GOT3 (cell line): ENCODE data around the gene IFNA4.
"Not testable (repeated sequence)": the region's sequence is repeated elsewhere in the genome, so short reads cannot be mapped to it uniquely, and the experiment has no call there.

ENCODE experiments used
- DNase-seq: peaks from one replicate; lab custom pipeline; 2025; ENCODE audit warnings: mixed read lengths; lab: John Stamatoyannopoulos, UW

Gene IFNA4

GRCh38 chr9:21187487-21187886 lies at the start of gene IFNA4:
Gene IFNA4 (minus strand): TSS chr9:21187587. CDS start chr9:21187531, 56 bp downstream.
- DNase-seq: not testable (repeated sequence)

- DNase-seq: not testable (repeated sequence)
These were observed 49.0 kb upstream of the IFNA4 start for GRCh38 chr9:21236360-21236714.

- not testable (repeated sequence) for DNase-seq
These were observed 48.3 kb upstream of the IFNA4 start for GRCh38 chr9:21235468-21236359.

GRCh38 chr9:21234153-21234687 lies 46.8 kb upstream of the IFNA4 start:
- no peak for DNase-seq

- DNase-seq: no peak
These were observed 45.9 kb upstream of the IFNA4 start for GRCh38 chr9:21233258-21233657.

GRCh38 chr9:21228122-21228521 lies 40.7 kb upstream of the IFNA4 start, which contains the start of gene IFNA17:
Gene IFNA17 (minus strand): TSS chr9:21228222. CDS start chr9:21228173, 49 bp downstream.
- no peak for DNase-seq

- not testable (repeated sequence) for DNase-seq
These were observed 29.8 kb upstream of the IFNA4 start, which contains the start of gene IFNA16 for GRCh38 chr9:21217211-21217610. Gene IFNA16 (minus strand): TSS chr9:21217311. CDS start chr9:21217305, 6 bp downstream.

GRCh38 chr9:21213411-21214326 lies 26.3 kb upstream of the IFNA4 start:
- not testable (repeated sequence) for DNase-seq

- DNase-seq: not testable (repeated sequence)
These were observed 24.8 kb upstream of the IFNA4 start for GRCh38 chr9:21212160-21212559.

GRCh38 chr9:21210782-21211181 lies 23.4 kb upstream of the IFNA4 start:
- not testable (repeated sequence) for DNase-seq

- DNase-seq: no peak
These were observed 22.9 kb upstream of the IFNA4 start for GRCh38 chr9:21210311-21210710.

- DNase-seq: not testable (repeated sequence)
These were observed 19.7 kb upstream of the IFNA4 start, which contains the start of gene IFNA10 for GRCh38 chr9:21207043-21207442. Gene IFNA10 (minus strand): TSS chr9:21207143. CDS start chr9:21207097, 46 bp downstream.

GRCh38 chr9:21205204-21205603 lies 17.8 kb upstream of the IFNA4 start:
- DNase-seq: no peak

GRCh38 chr9:21202105-21202504 lies 14.7 kb upstream of the IFNA4 start, which contains the start of gene IFNA7:
Gene IFNA7 (minus strand): TSS chr9:21202205. CDS start chr9:21202165, 40 bp downstream.
- DNase-seq: not testable (repeated sequence)

GRCh38 chr9:21194867-21195776 lies 7.7 kb upstream of the IFNA4 start:
- not testable (repeated sequence) for DNase-seq

GRCh38 chr9:21182810-21183736 lies 4.3 kb downstream of the IFNA4 start:
- DNase-seq: not testable (repeated sequence)

- DNase-seq: no peak
These were observed 12.7 kb downstream of the IFNA4 start for GRCh38 chr9:21174671-21175070.

GRCh38 chr9:21172156-21172555 lies 15.2 kb downstream of the IFNA4 start:
- DNase-seq: no peak

GRCh38 chr9:21171351-21171750 lies 16.0 kb downstream of the IFNA4 start:
- no peak for DNase-seq

- DNase-seq: not testable (repeated sequence)
These were observed 20.8 kb downstream of the IFNA4 start, which contains the start of gene IFNA21 for GRCh38 chr9:21166560-21166959. Gene IFNA21 (minus strand): TSS chr9:21166660. CDS start chr9:21166612, 48 bp downstream.
